Vagina (tissue), 2 donors: Measurements from ENCODE around the gene COQ8A. TPM values are rescaled to one million over a fixed set of nuclear protein-coding genes. Genes with fewer than 3 reads are reported as not detected.

Experiments used
- DNase-seq, 2 donors: peaks; one replicate each; pipeline ENCODE4 v3.0.0-alpha.2; 2017; ENCODE audit errors: extremely low spot score in 2 of 2
- H3K27ac ChIP-seq: fragments of 200-600 bp; sonication (generic); one replicate; pipeline ENCODE4 v1.5.1; 2019
- H3K27me3 ChIP-seq: fragments of 200-600 bp; sonication (generic); one replicate; pipeline ENCODE4 v1.5.1; 2019
- H3K36me3 ChIP-seq, 2 donors: fragments of 200-600 bp; sonication (generic); one replicate each; pipeline ENCODE4 v1.5.1; 2017 to 2019
- H3K4me1 ChIP-seq: fragments of 200-600 bp; sonication (generic); one replicate; pipeline ENCODE4 v1.5.1; 2019
- H3K4me3 ChIP-seq, 2 donors: fragments of 200-600 bp; sonication (generic); 1 replicate in 1 of 2; 2 replicates in 1 of 2; pipeline ENCODE4 v1.5.1; 2016 to 2019
- H3K9me3 ChIP-seq: fragments of 200-600 bp; sonication (generic); one replicate; pipeline ENCODE4 v1.5.1; 2019
- POLR2A ChIP-seq, 2 donors: fragments of 450-650 bp; IDR thresholded peaks; one replicate each; pipeline ENCODE4 v1.6.1; 2017; ENCODE audit warnings: antibody characterized with exemption in 2 of 2, mild to moderate bottlenecking in 2 of 2, moderate library complexity in 2 of 2
- POLR2AphosphoS5 ChIP-seq, 2 donors: sonication (generic); formaldehyde crosslinking; IDR thresholded peaks; one replicate each; pipeline ENCODE4 v1.9.0; 2017; ENCODE audit warnings: antibody characterized with exemption in 2 of 2, mild to moderate bottlenecking in 2 of 2, low read depth in 1 of 2; ENCODE audit not compliant: insufficient read depth in 1 of 2
- intact Hi-C: fragments of 100-400 bp; cut with DNase I; formaldehyde crosslinking; loops from one replicate; pipeline ENCODE4 v1.15.1; 2023
- total RNA-seq: library from RNA; depleted of rRNA; stranded (reverse); fragments of >200 nt; gene quantifications from one replicate; pipeline ENCODE4 v1.2.3, GENCODE V29; 2016
- TF ChIP-seq, protein P1 (sequence below), 3 experiments: fragments of 450-650 bp in 2 of 3; fragments of 200-600 bp in 1 of 3; sonication (generic) in 1 of 3; IDR thresholded peaks; one replicate each; pipeline ENCODE4 v1.5.1; 2017 to 2019; ENCODE audit warnings: antibody characterized with exemption in 3 of 3, mild to moderate bottlenecking in 2 of 3, moderate library complexity in 2 of 3

COQ8A gene
- total RNA-seq, 1 donor from 2014 or later: 44.9 TPM

DNA sequence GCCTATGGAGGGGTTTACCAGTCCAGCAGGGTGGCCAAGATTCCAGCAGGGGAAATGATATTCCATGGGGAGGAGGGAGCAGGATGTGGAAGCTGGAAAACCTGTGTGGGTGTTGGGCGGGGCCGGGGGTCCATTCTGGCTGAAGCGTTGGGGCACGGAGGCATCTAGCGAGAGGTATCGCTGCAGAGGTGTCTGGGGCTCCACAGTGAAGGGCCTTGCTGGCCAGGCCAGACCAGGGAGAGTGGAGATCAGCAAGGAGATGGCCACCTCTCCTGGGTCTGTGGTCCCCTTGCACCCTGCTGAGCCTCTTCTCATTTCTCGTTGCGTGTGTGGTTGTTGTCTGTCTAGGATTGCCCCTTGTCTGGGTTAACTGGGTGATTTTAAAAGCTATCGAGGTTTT is 6.2 kb downstream of the COQ8A start:
- no peaks in the 10 kb centered on the region for H3K27me3 ChIP-seq
- no peak overlapping the region for H3K4me3 ChIP-seq
- no peak overlapping the region for H3K27ac ChIP-seq
- intact Hi-C loops: no loop called here
- H3K9me3 ChIP-seq: no peaks in the 10 kb centered on the region
- H3K4me1 ChIP-seq: peaks cover 50% of the 10 kb centered on the region
- TF ChIP-seq POLR2AphosphoS5 (IDR thresholded peaks at IDR 0.05; ENCODE audit: insufficient read depth in 1 of 2, low read depth in 1 of 2) (no peak), POLR2A (IDR thresholded peaks at IDR 0.05) (no peak)
- TF ChIP-seq, protein P1, sequence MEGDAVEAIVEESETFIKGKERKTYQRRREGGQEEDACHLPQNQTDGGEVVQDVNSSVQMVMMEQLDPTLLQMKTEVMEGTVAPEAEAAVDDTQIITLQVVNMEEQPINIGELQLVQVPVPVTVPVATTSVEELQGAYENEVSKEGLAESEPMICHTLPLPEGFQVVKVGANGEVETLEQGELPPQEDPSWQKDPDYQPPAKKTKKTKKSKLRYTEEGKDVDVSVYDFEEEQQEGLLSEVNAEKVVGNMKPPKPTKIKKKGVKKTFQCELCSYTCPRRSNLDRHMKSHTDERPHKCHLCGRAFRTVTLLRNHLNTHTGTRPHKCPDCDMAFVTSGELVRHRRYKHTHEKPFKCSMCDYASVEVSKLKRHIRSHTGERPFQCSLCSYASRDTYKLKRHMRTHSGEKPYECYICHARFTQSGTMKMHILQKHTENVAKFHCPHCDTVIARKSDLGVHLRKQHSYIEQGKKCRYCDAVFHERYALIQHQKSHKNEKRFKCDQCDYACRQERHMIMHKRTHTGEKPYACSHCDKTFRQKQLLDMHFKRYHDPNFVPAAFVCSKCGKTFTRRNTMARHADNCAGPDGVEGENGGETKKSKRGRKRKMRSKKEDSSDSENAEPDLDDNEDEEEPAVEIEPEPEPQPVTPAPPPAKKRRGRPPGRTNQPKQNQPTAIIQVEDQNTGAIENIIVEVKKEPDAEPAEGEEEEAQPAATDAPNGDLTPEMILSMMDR (IDR thresholded peaks at IDR 0.05): no peak
- H3K36me3 ChIP-seq: no peaks in the 10 kb centered on the region
- DNase-seq: no peak

DNA sequence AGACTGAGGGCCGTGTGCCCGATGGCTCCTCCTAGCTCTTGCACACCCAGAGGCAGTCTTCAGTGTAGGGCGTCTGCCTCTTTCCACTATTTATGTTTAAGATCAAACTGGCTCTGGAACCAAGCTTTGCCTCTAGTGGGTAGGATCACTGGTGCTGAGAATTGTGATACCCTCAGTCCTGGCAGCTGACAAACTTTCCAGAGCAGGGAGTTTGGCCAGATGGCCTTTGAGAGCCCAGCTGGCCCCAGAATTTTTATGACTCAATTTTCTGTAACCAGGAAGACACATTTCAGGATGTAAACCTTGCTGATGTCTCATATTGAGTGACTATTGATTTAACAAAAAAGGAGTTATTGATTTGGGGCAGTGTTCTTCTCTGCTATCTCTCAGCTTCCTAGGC is 6.7 kb downstream of the COQ8A start:
- no peak overlapping the region for H3K4me3 ChIP-seq
- H3K9me3 ChIP-seq: no peaks in the 10 kb centered on the region
- no peak overlapping the region for H3K27ac ChIP-seq
- no peaks in the 10 kb centered on the region for H3K27me3 ChIP-seq
- H3K4me1 ChIP-seq: peaks cover 44% of the 10 kb centered on the region
- TF ChIP-seq POLR2AphosphoS5 (IDR thresholded peaks at IDR 0.05; ENCODE audit: insufficient read depth in 1 of 2, low read depth in 1 of 2) (no peak), POLR2A (IDR thresholded peaks at IDR 0.05) (no peak)
- TF ChIP-seq, protein P1 (IDR thresholded peaks at IDR 0.05): no peak
- no peaks in the 10 kb centered on the region for H3K36me3 ChIP-seq
- no peak for DNase-seq
- intact Hi-C loops: no loop called here

DNA sequence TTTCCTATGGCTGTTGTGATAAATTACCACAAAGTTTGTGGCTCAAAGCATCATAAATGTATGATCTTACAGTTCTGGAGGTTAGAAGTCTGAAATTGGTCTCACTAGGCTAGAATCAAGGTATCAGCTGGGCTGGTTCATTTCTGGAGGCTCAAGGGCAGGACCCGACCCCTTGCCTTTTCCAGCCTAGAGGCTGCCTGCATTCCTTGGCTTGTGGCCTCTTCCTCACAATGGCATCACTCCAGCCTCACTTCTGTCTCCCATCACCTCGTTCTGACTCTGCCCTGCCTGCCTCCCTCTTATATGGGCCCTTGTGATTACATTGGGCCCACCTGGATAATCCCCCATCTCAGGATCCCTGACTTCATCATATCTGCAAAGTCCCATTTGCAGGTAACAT is 8.0 kb downstream of the COQ8A start:
- H3K9me3 ChIP-seq: no peaks in the 10 kb centered on the region
- H3K27ac ChIP-seq: no peak overlapping the region
- no peaks in the 10 kb centered on the region for H3K36me3 ChIP-seq
- no peak overlapping the region for H3K4me3 ChIP-seq
- no peak for DNase-seq
- intact Hi-C loops: no loop called here
- TF ChIP-seq POLR2AphosphoS5 (IDR thresholded peaks at IDR 0.05; ENCODE audit: insufficient read depth in 1 of 2, low read depth in 1 of 2): no peak
- TF ChIP-seq, protein P1 (IDR thresholded peaks at IDR 0.05): no peak
- TF ChIP-seq POLR2A (IDR thresholded peaks at IDR 0.05): no peak
- H3K27me3 ChIP-seq: no peaks in the 10 kb centered on the region
- peaks cover 38% of the 10 kb centered on the region for H3K4me1 ChIP-seq

DNA sequence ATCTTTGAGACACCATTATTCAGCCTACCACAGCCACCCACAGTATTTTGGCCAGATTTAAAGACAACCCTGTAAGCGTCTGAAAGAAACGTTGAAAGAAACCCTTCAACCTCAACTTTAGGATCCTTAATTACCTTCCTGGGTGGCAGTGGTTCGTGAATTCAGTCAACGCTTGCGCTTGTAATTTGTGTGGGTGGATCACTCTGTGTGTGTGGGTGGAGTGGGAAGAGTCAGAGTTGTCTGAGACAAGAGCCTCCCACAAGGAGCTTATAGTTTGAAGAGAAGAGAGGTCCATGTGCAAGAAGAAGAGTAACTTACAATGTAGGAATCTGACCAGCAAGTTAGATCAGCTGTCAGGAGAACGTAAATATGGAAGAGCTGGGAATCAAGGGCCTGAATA is 8.4 kb downstream of the COQ8A start:
- Histone ChIP-seq H3K4me1 (peaks cover 38% of the 10 kb centered on the region), H3K4me3 (no peak overlapping the region)

DNA sequence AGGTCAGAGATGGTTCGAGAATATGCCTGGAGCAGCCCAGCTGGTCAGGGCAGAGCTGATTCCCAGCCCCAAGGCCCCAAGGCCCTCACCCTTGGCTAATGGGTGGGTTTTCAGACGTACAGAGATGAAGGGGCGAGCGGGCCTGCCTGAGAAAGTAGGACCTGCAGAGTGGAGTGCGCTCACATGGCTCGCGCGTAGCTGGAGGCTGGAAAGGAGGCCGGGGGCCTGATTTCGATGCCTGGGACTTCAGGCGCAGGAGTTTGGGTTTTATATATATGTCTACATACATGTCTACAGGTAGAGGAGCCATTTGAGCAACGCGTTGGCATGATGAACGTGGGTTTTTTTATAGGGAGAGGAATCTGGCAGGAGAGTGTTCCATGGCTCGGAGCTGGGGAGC is 8.9 kb downstream of the COQ8A start:
- H3K36me3 ChIP-seq: no peaks in the 10 kb centered on the region
- TF ChIP-seq, protein P1 (IDR thresholded peaks at IDR 0.05): no peak
- TF ChIP-seq POLR2A (IDR thresholded peaks at IDR 0.05) (no peak), POLR2AphosphoS5 (IDR thresholded peaks at IDR 0.05; ENCODE audit: insufficient read depth in 1 of 2, low read depth in 1 of 2) (no peak)
- H3K27me3 ChIP-seq: no peaks in the 10 kb centered on the region
- H3K4me1 ChIP-seq: peaks cover 35% of the 10 kb centered on the region
- no peak overlapping the region for H3K27ac ChIP-seq
- no peak overlapping the region for H3K4me3 ChIP-seq
- H3K9me3 ChIP-seq: no peaks in the 10 kb centered on the region
- no peak for DNase-seq
- intact Hi-C loops: no loop called here

More for the DNA sequence above, 8.4 kb downstream of the COQ8A start:
- H3K27me3 ChIP-seq: no peaks in the 10 kb centered on the region
- no peak for DNase-seq
- TF ChIP-seq POLR2AphosphoS5 (IDR thresholded peaks at IDR 0.05; ENCODE audit: insufficient read depth in 1 of 2, low read depth in 1 of 2) (no peak), POLR2A (IDR thresholded peaks at IDR 0.05) (no peak)
- TF ChIP-seq, protein P1 (IDR thresholded peaks at IDR 0.05): no peak
- no peaks in the 10 kb centered on the region for H3K36me3 ChIP-seq
- H3K9me3 ChIP-seq: no peaks in the 10 kb centered on the region
- no peak overlapping the region for H3K27ac ChIP-seq
- intact Hi-C loops: no loop called here
